Calu3 (cell line): Measurements from ENCODE around the gene RNF151. TPM values are rescaled to one million over a fixed set of nuclear protein-coding genes. Genes with fewer than 3 reads are reported as not detected.
"Not testable (repeated sequence)": the region's sequence is repeated elsewhere in the genome, so short reads cannot be mapped to it uniquely, and the experiment has no call there.

ENCODE experiments used
- BruUV-seq: library from RNA; stranded (reverse); fragments of 400-500 nt; replicated peaks from 2 replicates; lab custom pipeline; 2021; lab: Mats Ljungman, UMichigan
- CTCF ChIA-PET: fragments of 300-600 bp; sonication (Branson Sonifier 250); formaldehyde crosslinking; loops from one replicate; lab custom pipeline; 2022; ENCODE audit warnings: antibody characterized with exemption; lab: Charles Lee
- DNase-seq: peaks from one replicate; pipeline ENCODE4 v3.0.0; 2022
- H3K27ac Mint-ChIP-seq: one replicate; pipeline ENCODE4 v1.8.0; 2022; ENCODE audit warnings: mixed read lengths; ENCODE audit not compliant: unreplicated experiment
- H3K27me3 Mint-ChIP-seq: one replicate; pipeline ENCODE4 v1.8.0; 2022; ENCODE audit warnings: mixed read lengths; ENCODE audit not compliant: unreplicated experiment
- H3K36me3 Mint-ChIP-seq: one replicate; pipeline ENCODE4 v1.8.0; 2022; ENCODE audit warnings: mild to moderate bottlenecking, moderate library complexity, mixed read lengths; ENCODE audit not compliant: insufficient read depth, unreplicated experiment
- H3K4me1 Mint-ChIP-seq: one replicate; pipeline ENCODE4 v1.8.0; 2022; ENCODE audit warnings: mild to moderate bottlenecking, low read depth, mixed read lengths; ENCODE audit not compliant: unreplicated experiment
- H3K4me3 Mint-ChIP-seq: one replicate; pipeline ENCODE4 v1.8.0; 2022; ENCODE audit warnings: mild to moderate bottlenecking, low read depth, moderate library complexity, mixed read lengths; ENCODE audit not compliant: unreplicated experiment
- H3K9me3 Mint-ChIP-seq: one replicate; pipeline ENCODE4 v1.8.0; 2022; ENCODE audit warnings: low read depth, mixed read lengths; ENCODE audit not compliant: unreplicated experiment
- CTCF ChIP-seq: fragments of 200-600 bp; IDR thresholded peaks from one replicate; pipeline ENCODE4 v1.8.0; 2022; ENCODE audit warnings: antibody characterized with exemption; ENCODE audit not compliant: unreplicated experiment
- intact Hi-C: fragments of 100-400 bp; cut with micrococcal nuclease; formaldehyde crosslinking; loops from one replicate; pipeline ENCODE4 v1.10.0; 2022; ENCODE audit not compliant: unreplicated experiment
- total RNA-seq: library from RNA; stranded (reverse); gene quantifications from 2 replicates; pipeline ENCODE4 v1.2.3, GENCODE V29; 2022

Gene RNF151
- total RNA-seq, 1 experiment from 2014 or later = not detected

- Mint-ChIP-seq H3K27ac (peak within 1 kb of the TSS; percentile 83), H3K9me3 (no peaks in the 10 kb centered on the region), H3K27me3 (peaks cover 18% of the 10 kb centered on the region), H3K4me3 (peak within 1 kb of the TSS; percentile 74), H3K4me1 (peaks cover 26% of the 10 kb centered on the region), H3K36me3 (peaks cover 56% of the 10 kb centered on the region)
- intact Hi-C loops = no loop called here
- CTCF ChIA-PET = no interaction called here
- BruUV-seq = no TSS peak
- DNase-seq = peak; percentile 98
- peak; percentile 51 for TF ChIP-seq CTCF
Observed at GRCh38 chr16:1959269-1960039, 7.2 kb upstream of the RNF151 start, which contains the start of gene NDUFB10. TSS of gene NDUFB10 (plus strand) at chr16:1959538. CDS start at chr16:1959625, 87 bp downstream.

- peak overlapping the region; percentile 83 for H3K27ac Mint-ChIP-seq
- intact Hi-C loops = no loop called here
- peaks cover 26% of the 10 kb centered on the region for H3K4me1 Mint-ChIP-seq
- TSS peak; percentile 15 for BruUV-seq
- H3K36me3 Mint-ChIP-seq = peaks cover 71% of the 10 kb centered on the region
- CTCF ChIA-PET = no interaction called here
- H3K4me3 Mint-ChIP-seq = peak overlapping the region; percentile 74
- DNase-seq = no peak
- peaks cover 9% of the 10 kb centered on the region for H3K27me3 Mint-ChIP-seq
- H3K9me3 Mint-ChIP-seq = no peaks in the 10 kb centered on the region
- no peak for TF ChIP-seq CTCF
Observed at GRCh38 chr16:1960665-1961630, 5.7 kb upstream of the RNF151 start.

GRCh38 chr16:1961651-1962067 lies 5.0 kb upstream of the RNF151 start:
- TF ChIP-seq CTCF = no peak
- H3K4me3 Mint-ChIP-seq = peak overlapping the region; percentile 74
- peak overlapping the region; percentile 83 for H3K27ac Mint-ChIP-seq
- peaks cover 72% of the 10 kb centered on the region for H3K36me3 Mint-ChIP-seq
- H3K27me3 Mint-ChIP-seq = peaks cover 9% of the 10 kb centered on the region
- H3K9me3 Mint-ChIP-seq = no peaks in the 10 kb centered on the region
- DNase-seq = no peak
- intact Hi-C loops = no loop called here
- no TSS peak for BruUV-seq
- H3K4me1 Mint-ChIP-seq = peaks cover 26% of the 10 kb centered on the region
- CTCF ChIA-PET = no interaction called here

- H3K9me3 Mint-ChIP-seq, BruUV-seq, intact Hi-C loops, DNase-seq, CTCF ChIA-PET, H3K27me3 Mint-ChIP-seq: not testable (repeated sequence)
- Mint-ChIP-seq H3K4me1 (peaks cover 26% of the 10 kb centered on the region), H3K36me3 (peaks cover 72% of the 10 kb centered on the region), H3K4me3 (peak overlapping the region; percentile 74), H3K27ac (peak overlapping the region; percentile 83)
Observed at GRCh38 chr16:1962161-1963153, 4.2 kb upstream of the RNF151 start.
